Hematopoietic multipotent progenitor cell (in vitro differentiated cells): ENCODE measurements around the gene GCNT4. TPM values are rescaled to one million over a fixed set of nuclear protein-coding genes. Genes with fewer than 3 reads are reported as not detected.

Experiments
- DNase-seq, 3 donors: peaks; one replicate each; pipeline ENCODE4 v3.0.0-alpha.2; 2011 to 2015; ENCODE audit warnings: low read depth in 2 of 3, low spot score in 2 of 3
- small RNA-seq: library from RNA; depleted of rRNA; stranded (forward); fragments of <200 nt; gene quantifications from one replicate; pipeline ENCODE3, GENCODE V24; 2012
- total RNA-seq: library from RNA; depleted of rRNA; stranded (reverse); fragments of >200 nt; gene quantifications from one replicate; pipeline ENCODE4 v1.2.3, GENCODE V29; 2012

Gene GCNT4
- total RNA-seq, 1 donor = 0.27 TPM

GRCh38 chr5:75018805-75019587, 33.4 kb downstream of the GCNT4 start:
- DNase-seq = no peak

- no peak for DNase-seq
Observed at GRCh38 chr5:75017971-75018370, 34.4 kb downstream of the GCNT4 start.

- no peak for DNase-seq
Observed at GRCh38 chr5:75016896-75017295, 35.5 kb downstream of the GCNT4 start.

DNA sequence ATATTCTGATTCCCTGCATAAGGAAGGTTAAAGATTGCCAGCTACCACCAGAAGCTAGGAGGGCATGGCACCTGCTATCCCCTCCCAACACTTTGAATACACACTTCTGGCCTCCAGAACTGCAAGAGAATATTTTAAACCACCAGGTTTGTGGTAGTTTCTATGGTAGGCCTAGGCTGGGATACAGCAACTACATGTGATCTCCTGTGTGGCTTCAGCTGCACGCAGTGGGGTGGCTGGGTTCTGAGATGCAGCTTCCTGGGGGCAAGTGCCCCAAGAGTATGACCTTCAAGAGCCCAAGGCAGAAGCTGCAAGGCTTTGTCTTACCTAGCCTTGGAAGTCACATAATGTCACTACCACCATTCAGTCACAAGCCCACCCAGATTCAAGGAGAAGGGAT, 39.6 kb downstream of the GCNT4 start:
- no peak for DNase-seq

- no peak for DNase-seq
Observed at GRCh38 chr5:75010838-75011237, 41.5 kb downstream of the GCNT4 start.

GRCh38 chr5:75009556-75010345, 42.6 kb downstream of the GCNT4 start:
- peak in 2 of 3 donors; percentile 35 to 78 for DNase-seq

DNA sequence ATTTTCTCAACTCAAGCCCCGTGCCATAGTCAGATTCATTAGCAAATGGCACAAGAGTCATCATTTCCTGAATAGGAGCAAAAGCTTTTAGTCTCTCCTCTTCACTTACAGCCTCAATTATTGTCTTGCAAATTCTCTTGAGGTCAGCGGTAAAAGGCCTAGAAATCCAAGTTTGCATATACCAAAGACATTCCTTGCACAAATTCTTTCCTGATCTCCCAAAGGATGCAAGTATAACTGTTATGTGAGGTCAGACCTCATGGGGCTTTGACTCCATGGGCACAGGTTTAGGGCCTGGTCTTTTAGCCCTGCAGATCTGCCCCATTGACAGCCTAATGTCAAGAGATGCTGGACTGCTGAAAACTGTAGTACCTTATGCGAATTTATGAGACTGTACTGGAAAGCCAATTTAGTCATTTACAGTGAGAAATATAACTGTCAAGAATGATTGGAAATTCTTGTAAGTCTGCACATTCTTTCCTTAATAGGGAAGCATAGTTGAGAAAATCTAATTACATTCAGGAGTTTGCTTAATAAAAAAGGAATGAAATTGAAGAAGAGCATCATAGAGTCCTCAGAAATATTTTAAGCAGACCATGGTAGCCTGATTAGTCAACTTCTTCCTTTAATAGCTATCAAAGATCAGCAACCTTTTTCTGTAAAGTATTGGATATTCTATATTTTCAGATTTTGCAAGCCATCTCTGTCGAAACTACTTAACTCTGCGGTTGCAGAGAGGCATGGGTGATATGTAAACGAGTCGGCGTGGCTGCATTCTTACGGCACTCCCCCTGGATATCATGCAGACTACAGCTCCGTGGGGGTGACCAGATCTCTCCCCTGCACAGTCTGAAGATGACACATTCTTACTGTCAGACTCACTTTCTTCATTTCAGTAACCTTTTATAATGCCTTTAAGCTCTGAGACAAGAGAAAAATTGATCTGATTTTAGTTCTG, 45.2 kb downstream of the GCNT4 start:
- no peak for DNase-seq

GRCh38 chr5:75005561-75005960, 46.8 kb downstream of the GCNT4 start:
- no peak for DNase-seq

Small RNA genes within 50 kb of the gene (small RNA-seq; reads per million reads assigned to genes)
- gene AC093259.1 = not detected

Other genes with a start within 250 kb of the GCNT4 start
- 13.7 TPM for gene FAM169A, start 186.2 kb downstream of the GCNT4 start, total RNA-seq
- gene ANKRD31, start 184.3 kb upstream of the GCNT4 start, total RNA-seq = under 0.01 TPM